Measurements from ENCODE around the gene GTPBP6. TPM values are rescaled to one million over a fixed set of nuclear protein-coding genes. Genes with fewer than 3 reads are reported as not detected.
"Not testable (repeated sequence)": the region's sequence is repeated elsewhere in the genome, so short reads cannot be mapped to it uniquely, and the experiment has no call there.

GTPBP6 gene
- total and polyA plus RNA-seq, 2 experiments from 2014 or later, result 41.4 to 66.8 TPM

DNA sequence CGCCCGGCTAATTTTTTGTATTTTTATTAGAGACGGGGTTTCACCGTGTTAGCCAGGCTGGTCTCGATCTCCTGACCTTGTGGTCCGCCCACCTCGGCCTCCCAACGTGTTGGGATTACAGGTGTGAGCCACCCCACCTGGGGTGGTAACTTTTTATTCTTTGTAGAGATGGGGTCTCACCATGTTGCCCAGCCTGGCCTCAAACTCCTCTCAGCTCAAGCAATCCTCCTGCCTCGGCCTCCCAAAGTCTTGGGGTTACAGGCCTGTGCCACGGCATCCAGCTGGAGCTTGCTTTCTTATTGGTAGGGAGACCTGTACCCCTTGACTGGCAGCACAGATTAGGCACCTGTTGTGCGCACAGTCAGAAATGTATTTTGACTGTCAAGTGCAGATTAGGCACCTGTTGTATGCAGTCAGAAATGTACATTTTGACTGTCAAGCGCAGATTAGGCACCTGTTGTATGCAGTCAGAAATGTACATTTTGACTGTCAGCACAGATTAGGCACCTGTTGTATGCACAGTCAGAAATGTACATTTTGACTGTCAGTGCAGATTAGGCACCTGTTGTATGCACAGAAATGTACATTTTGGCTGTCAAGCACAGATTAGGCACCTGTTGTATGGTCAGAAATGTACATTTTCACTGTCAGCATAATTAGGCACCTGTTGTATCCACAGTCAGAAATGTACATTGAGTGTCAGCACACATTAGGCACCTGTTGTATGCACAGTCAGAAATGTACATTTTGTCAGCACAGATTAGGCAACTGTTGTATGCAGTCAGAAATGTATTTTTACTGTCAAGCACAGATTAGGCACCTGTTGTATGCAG is 12.6 kb downstream of the GTPBP6 start:
- not testable (repeated sequence) for ATAC-seq; DNase-seq (ENCODE audit: low spot score); H3K4me3 Mint-ChIP-seq; H3K4me1 Mint-ChIP-seq; H2AFZ ChIP-seq; H3K27ac Mint-ChIP-seq; H3K27ac ChIP-seq (ENCODE audit: low read depth); H3K4me2 ChIP-seq; H3K4me3 ChIP-seq; H3K4me1 ChIP-seq (ENCODE audit: insufficient read depth); H3K9me2 ChIP-seq (ENCODE audit: insufficient read depth); H3K27me3 ChIP-seq (ENCODE audit: insufficient read depth); H3K79me2 ChIP-seq (replicated peaks; ENCODE audit: insufficient read depth); H3K9me3 Mint-ChIP-seq
- peaks cover 93% of the 10 kb centered on the region for H3K36me3 Mint-ChIP-seq (ENCODE audit: low read depth)
- peaks cover 39% of the 10 kb centered on the region for H3K36me3 ChIP-seq (ENCODE audit: insufficient read depth)
- peaks cover 26% of the 10 kb centered on the region for H3K27me3 Mint-ChIP-seq (ENCODE audit: insufficient read depth, low read depth, poor library complexity)
- H4K20me1 ChIP-seq (replicated peaks; ENCODE audit: insufficient read depth), result peaks cover 19% of the 10 kb centered on the region
- peaks cover 59% of the 10 kb centered on the region for H3F3A ChIP-seq (replicated peaks; ENCODE audit: low read depth)

- no peaks in the 10 kb centered on the region for H3K4me1 ChIP-seq (ENCODE audit: insufficient read depth)
- no peak overlapping the region for H3K27ac Mint-ChIP-seq
- H3K9me2 ChIP-seq (ENCODE audit: insufficient read depth), result no peaks in the 10 kb centered on the region
- peaks cover 64% of the 10 kb centered on the region for H3F3A ChIP-seq (replicated peaks; ENCODE audit: low read depth)
- H3K27me3 ChIP-seq (ENCODE audit: insufficient read depth), result no peaks in the 10 kb centered on the region
- peaks cover 23% of the 10 kb centered on the region for H4K20me1 ChIP-seq (replicated peaks; ENCODE audit: insufficient read depth)
- no peak overlapping the region for H3K27ac ChIP-seq (ENCODE audit: low read depth)
- no peak overlapping the region for H3K4me3 ChIP-seq
- no peak for TF ChIP-seq EZH2 (IDR thresholded peaks at IDR 0.05; ENCODE audit: low read depth, unreplicated experiment)
- no peak for TF ChIP-seq ETS1 (IDR thresholded peaks at IDR 0.05)
- TF ChIP-seq CREB1 (CRISPR knock-in tag; IDR thresholded peaks at IDR 0.05; ENCODE audit: low read depth), result no peak
- TF ChIP-seq, protein P1, sequence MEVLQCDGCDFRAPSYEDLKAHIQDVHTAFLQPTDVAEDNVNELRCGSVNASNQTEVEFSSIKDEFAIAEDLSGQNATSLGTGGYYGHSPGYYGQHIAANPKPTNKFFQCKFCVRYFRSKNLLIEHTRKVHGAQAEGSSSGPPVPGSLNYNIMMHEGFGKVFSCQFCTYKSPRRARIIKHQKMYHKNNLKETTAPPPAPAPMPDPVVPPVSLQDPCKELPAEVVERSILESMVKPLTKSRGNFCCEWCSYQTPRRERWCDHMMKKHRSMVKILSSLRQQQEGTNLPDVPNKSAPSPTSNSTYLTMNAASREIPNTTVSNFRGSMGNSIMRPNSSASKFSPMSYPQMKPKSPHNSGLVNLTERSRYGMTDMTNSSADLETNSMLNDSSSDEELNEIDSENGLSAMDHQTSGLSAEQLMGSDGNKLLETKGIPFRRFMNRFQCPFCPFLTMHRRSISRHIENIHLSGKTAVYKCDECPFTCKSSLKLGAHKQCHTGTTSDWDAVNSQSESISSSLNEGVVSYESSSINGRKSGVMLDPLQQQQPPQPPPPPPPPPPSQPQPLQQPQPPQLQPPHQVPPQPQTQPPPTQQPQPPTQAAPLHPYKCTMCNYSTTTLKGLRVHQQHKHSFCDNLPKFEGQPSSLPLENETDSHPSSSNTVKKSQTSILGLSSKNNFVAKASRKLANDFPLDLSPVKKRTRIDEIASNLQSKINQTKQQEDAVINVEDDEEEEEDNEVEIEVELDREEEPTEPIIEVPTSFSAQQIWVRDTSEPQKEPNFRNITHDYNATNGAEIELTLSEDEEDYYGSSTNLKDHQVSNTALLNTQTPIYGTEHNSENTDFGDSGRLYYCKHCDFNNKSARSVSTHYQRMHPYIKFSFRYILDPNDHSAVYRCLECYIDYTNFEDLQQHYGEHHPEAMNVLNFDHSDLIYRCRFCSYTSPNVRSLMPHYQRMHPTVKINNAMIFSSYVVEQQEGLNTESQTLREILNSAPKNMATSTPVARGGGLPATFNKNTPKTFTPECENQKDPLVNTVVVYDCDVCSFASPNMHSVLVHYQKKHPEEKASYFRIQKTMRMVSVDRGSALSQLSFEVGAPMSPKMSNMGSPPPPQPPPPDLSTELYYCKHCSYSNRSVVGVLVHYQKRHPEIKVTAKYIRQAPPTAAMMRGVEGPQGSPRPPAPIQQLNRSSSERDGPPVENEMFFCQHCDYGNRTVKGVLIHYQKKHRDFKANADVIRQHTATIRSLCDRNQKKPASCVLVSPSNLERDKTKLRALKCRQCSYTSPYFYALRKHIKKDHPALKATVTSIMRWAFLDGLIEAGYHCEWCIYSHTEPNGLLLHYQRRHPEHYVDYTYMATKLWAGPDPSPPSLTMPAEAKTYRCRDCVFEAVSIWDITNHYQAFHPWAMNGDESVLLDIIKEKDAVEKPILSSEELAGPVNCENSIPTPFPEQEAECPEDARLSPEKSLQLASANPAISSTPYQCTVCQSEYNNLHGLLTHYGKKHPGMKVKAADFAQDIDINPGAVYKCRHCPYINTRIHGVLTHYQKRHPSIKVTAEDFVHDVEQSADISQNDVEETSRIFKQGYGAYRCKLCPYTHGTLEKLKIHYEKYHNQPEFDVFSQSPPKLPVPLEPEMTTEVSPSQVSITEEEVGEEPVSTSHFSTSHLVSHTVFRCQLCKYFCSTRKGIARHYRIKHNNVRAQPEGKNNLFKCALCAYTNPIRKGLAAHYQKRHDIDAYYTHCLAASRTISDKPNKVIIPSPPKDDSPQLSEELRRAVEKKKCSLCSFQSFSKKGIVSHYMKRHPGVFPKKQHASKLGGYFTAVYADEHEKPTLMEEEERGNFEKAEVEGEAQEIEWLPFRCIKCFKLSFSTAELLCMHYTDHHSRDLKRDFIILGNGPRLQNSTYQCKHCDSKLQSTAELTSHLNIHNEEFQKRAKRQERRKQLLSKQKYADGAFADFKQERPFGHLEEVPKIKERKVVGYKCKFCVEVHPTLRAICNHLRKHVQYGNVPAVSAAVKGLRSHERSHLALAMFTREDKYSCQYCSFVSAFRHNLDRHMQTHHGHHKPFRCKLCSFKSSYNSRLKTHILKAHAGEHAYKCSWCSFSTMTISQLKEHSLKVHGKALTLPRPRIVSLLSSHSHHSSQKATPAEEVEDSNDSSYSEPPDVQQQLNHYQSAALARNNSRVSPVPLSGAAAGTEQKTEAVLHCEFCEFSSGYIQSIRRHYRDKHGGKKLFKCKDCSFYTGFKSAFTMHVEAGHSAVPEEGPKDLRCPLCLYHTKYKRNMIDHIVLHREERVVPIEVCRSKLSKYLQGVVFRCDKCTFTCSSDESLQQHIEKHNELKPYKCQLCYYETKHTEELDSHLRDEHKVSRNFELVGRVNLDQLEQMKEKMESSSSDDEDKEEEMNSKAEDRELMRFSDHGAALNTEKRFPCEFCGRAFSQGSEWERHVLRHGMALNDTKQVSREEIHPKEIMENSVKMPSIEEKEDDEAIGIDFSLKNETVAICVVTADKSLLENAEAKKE (CRISPR knock-in tag; IDR thresholded peaks at IDR 0.05), result no peak
- TF ChIP-seq POLR2AphosphoS5 (IDR thresholded peaks at IDR 0.05; ENCODE audit: low read depth), result no peak; the same call in 1 of the 2 replicates
- no peak for TF ChIP-seq EZH2phosphoT487 (IDR thresholded peaks at IDR 0.05; ENCODE audit: unreplicated experiment)
- TF ChIP-seq ZNF114 (CRISPR knock-in tag; IDR thresholded peaks at IDR 0.05), result no peak
- TF ChIP-seq, protein P2, sequence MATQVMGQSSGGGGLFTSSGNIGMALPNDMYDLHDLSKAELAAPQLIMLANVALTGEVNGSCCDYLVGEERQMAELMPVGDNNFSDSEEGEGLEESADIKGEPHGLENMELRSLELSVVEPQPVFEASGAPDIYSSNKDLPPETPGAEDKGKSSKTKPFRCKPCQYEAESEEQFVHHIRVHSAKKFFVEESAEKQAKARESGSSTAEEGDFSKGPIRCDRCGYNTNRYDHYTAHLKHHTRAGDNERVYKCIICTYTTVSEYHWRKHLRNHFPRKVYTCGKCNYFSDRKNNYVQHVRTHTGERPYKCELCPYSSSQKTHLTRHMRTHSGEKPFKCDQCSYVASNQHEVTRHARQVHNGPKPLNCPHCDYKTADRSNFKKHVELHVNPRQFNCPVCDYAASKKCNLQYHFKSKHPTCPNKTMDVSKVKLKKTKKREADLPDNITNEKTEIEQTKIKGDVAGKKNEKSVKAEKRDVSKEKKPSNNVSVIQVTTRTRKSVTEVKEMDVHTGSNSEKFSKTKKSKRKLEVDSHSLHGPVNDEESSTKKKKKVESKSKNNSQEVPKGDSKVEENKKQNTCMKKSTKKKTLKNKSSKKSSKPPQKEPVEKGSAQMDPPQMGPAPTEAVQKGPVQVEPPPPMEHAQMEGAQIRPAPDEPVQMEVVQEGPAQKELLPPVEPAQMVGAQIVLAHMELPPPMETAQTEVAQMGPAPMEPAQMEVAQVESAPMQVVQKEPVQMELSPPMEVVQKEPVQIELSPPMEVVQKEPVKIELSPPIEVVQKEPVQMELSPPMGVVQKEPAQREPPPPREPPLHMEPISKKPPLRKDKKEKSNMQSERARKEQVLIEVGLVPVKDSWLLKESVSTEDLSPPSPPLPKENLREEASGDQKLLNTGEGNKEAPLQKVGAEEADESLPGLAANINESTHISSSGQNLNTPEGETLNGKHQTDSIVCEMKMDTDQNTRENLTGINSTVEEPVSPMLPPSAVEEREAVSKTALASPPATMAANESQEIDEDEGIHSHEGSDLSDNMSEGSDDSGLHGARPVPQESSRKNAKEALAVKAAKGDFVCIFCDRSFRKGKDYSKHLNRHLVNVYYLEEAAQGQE (IDR thresholded peaks at IDR 0.05; ENCODE audit: unreplicated experiment), result no peak
- no peak for TF ChIP-seq ZNF331 (CRISPR knock-in tag; IDR thresholded peaks at IDR 0.05; ENCODE audit: low read depth)
- TF ChIP-seq NANOG (IDR thresholded peaks at IDR 0.05; ENCODE audit: borderline replicate concordance), result no peak
- no peak overlapping the region for H3K4me3 Mint-ChIP-seq
- H3K4me2 ChIP-seq, result no peak overlapping the region
- no peak for DNase-seq (ENCODE audit: low spot score)
- H3K9me3 Mint-ChIP-seq, result 0 out of 3 replicates have a peak, but pooled peaks cover 2% of the 10 kb centered on the region
- no peak for ATAC-seq
- peaks cover 18% of the 10 kb centered on the region for H3K27me3 Mint-ChIP-seq (ENCODE audit: insufficient read depth, low read depth, poor library complexity)
- no peaks in the 10 kb centered on the region for H3K79me2 ChIP-seq (replicated peaks; ENCODE audit: insufficient read depth)
- peaks cover 55% of the 10 kb centered on the region for H3K36me3 ChIP-seq (ENCODE audit: insufficient read depth)
- peaks cover 89% of the 10 kb centered on the region for H3K36me3 Mint-ChIP-seq (ENCODE audit: low read depth)
- H3K4me1 Mint-ChIP-seq, result no peaks in the 10 kb centered on the region
- H2AFZ ChIP-seq, result no peak overlapping the region
Observed at GRCh38 chrX:302975-303374, 15.6 kb downstream of the GTPBP6 start.
